Measurements from ENCODE around the gene ABCG1. TPM values are rescaled to one million over a fixed set of nuclear protein-coding genes. Genes with fewer than 3 reads are reported as not detected.

Gene ABCG1
- total RNA-seq, 4 donors from 2014 or later: 32.0 to 54.0 (median 35.2) TPM

GRCh38 chr21:42272109-42272962, 53.4 kb downstream of the ABCG1 start:
- no peak overlapping the region for H3K27ac ChIP-seq
- no peak overlapping the region for H3K4me3 ChIP-seq
- TF ChIP-seq EP300 (IDR thresholded peaks at IDR 0.05) (no peak), CTCF (IDR thresholded peaks at IDR 0.05) (no peak), POLR2A (IDR thresholded peaks at IDR 0.05) (no peak), POLR2AphosphoS5 (IDR thresholded peaks at IDR 0.05) (no peak)
- H3K36me3 ChIP-seq: peaks cover 50% of the 10 kb centered on the region
- H3K4me1 ChIP-seq: peaks cover 4% of the 10 kb centered on the region
- H3K27me3 ChIP-seq: no peaks in the 10 kb centered on the region
- DNase-seq (ENCODE audit: low spot score in 2 of 2): no peak
- 98% methylated on average over 8 of the region's 15 CpGs for WGBS
- no peaks in the 10 kb centered on the region for H3K9me3 ChIP-seq

DNA sequence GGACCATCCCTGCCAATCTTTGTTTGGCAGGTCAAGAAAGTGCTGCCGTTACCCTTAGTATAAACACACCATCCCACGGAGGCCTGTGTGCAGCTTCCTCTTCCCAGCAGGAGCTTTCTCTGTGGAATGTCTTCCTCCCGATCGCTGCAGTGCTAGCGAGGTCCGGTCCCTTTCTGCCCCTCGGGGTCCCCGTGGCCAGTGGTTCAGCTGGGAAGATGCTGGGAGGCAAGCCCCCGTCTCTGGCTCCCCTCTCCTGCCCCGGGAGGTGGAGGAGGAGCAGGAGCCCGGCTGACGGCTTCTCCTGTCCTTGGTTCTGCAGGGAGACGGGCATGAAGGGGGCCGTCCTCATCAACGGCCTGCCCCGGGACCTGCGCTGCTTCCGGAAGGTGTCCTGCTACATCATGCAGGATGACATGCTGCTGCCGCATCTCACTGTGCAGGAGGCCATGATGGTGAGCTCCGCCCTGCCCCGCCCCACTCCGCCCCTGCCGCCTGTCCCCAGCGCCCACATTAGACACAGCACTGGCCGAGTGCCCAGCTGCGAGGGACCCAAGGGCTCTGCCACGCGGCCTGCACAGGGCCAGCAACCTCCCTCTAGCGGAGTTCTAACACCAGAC, 54.2 kb downstream of the ABCG1 start:
- Histone ChIP-seq H3K27ac (no peak overlapping the region), H3K27me3 (no peaks in the 10 kb centered on the region), H3K9me3 (no peaks in the 10 kb centered on the region), H3K4me3 (no peak overlapping the region), H3K4me1 (peaks cover under 1% of the 10 kb centered on the region), H3K36me3 (peaks cover 50% of the 10 kb centered on the region)
- 84% methylated on average over 16 of the region's 29 CpGs for WGBS
- DNase-seq (ENCODE audit: low spot score in 2 of 2): no peak
- TF ChIP-seq POLR2A (IDR thresholded peaks at IDR 0.05) (no peak), CTCF (IDR thresholded peaks at IDR 0.05) (no peak), POLR2AphosphoS5 (IDR thresholded peaks at IDR 0.05) (no peak), EP300 (IDR thresholded peaks at IDR 0.05) (no peak)

DNA sequence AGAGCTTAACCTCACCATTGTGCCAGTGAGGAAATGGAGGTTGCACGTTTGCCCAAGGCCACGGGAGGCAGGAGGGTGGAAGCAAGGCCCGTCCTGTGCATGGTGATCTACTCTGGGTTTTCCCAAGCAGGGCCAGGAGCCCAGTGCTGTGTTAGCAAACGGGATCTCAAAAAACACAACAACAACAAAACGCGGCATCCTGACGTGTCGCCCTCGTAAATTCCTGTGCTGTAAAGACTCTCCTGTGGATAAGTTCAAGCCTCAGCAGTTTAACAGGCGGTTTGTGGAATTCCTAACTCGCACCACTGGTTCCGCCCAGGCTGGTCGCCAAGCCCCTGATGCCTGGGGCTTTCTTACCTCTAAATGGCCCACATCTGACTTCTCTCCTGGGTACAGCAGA, 57.1 kb downstream of the ABCG1 start:
- 61% methylated on average over 13 of the region's 13 CpGs for WGBS
- peaks cover 56% of the 10 kb centered on the region for H3K36me3 ChIP-seq
- no peak overlapping the region for H3K27ac ChIP-seq
- no peaks in the 10 kb centered on the region for H3K9me3 ChIP-seq
- H3K4me1 ChIP-seq: no peaks in the 10 kb centered on the region
- TF ChIP-seq POLR2A (IDR thresholded peaks at IDR 0.05) (no peak), POLR2AphosphoS5 (IDR thresholded peaks at IDR 0.05) (no peak), CTCF (IDR thresholded peaks at IDR 0.05) (no peak), EP300 (IDR thresholded peaks at IDR 0.05) (no peak)
- no peak for DNase-seq (ENCODE audit: low spot score in 2 of 2)
- no peak overlapping the region for H3K4me3 ChIP-seq
- H3K27me3 ChIP-seq: no peaks in the 10 kb centered on the region

GRCh38 chr21:42276526-42277154, 57.7 kb downstream of the ABCG1 start:
- no peaks in the 10 kb centered on the region for H3K27me3 ChIP-seq
- H3K36me3 ChIP-seq: peaks cover 59% of the 10 kb centered on the region
- H3K27ac ChIP-seq: no peak overlapping the region
- no peak for DNase-seq (ENCODE audit: low spot score in 2 of 2)
- H3K9me3 ChIP-seq: no peaks in the 10 kb centered on the region
- 83% methylated on average over 8 of the region's 17 CpGs for WGBS
- TF ChIP-seq POLR2AphosphoS5 (IDR thresholded peaks at IDR 0.05): no peak
- no peak for TF ChIP-seq POLR2A (IDR thresholded peaks at IDR 0.05)
- no peak overlapping the region for H3K4me3 ChIP-seq
- no peaks in the 10 kb centered on the region for H3K4me1 ChIP-seq

DNA sequence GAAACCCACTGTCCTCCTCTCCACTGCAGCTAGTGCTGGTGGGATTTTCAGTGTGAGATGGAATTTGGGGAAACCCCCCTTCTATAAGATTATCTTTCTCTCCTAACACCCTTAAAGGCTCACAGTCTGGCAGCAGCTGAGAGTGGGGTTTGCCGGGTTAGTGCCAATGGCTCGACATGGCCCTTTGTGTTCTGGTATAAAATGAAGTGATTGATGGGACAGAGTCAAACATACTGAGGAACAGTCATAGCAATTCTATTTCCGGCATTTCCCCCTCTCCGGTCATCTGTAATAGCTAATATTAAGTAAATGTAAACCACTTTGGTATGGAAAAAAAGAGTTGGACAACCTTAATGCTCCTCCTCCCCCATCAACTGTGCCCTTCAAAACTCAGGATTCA, 58.7 kb downstream of the ABCG1 start:
- Histone ChIP-seq H3K4me1 (no peaks in the 10 kb centered on the region), H3K9me3 (no peaks in the 10 kb centered on the region), H3K27ac (no peak overlapping the region), H3K4me3 (no peak overlapping the region), H3K27me3 (no peaks in the 10 kb centered on the region), H3K36me3 (peaks cover 61% of the 10 kb centered on the region)
- WGBS: 83% methylated on average over 4 of the region's 4 CpGs
- no peak for TF ChIP-seq POLR2A (IDR thresholded peaks at IDR 0.05)
- no peak for TF ChIP-seq EP300 (IDR thresholded peaks at IDR 0.05)
- TF ChIP-seq POLR2AphosphoS5 (IDR thresholded peaks at IDR 0.05): no peak
- TF ChIP-seq CTCF (IDR thresholded peaks at IDR 0.05): no peak
- no peak for DNase-seq (ENCODE audit: low spot score in 2 of 2)

Data from suprapubic skin (tissue), 4 donors.